HepG2 (cell line): ENCODE results near the gene SRSF6. TPM values are rescaled to one million over a fixed set of nuclear protein-coding genes. Genes with fewer than 3 reads are reported as not detected.

ENCODE experiments used
- ADNP ChIP-seq: sonication (generic); formaldehyde crosslinking; IDR thresholded peaks from 2 replicates; pipeline ENCODE4 v1.4.0; 2020; ENCODE audit warnings: missing genetic modification reagents
- ARNTL ChIP-seq: sonication (generic); formaldehyde crosslinking; IDR thresholded peaks from 2 replicates; pipeline ENCODE4 v1.4.0; 2020; ENCODE audit warnings: mild to moderate bottlenecking, missing genetic modification reagents
- CHCHD3 ChIP-seq: sonication (generic); formaldehyde crosslinking; IDR thresholded peaks from 2 replicates; pipeline ENCODE4 v1.8.0; 2022; ENCODE audit warnings: mild to moderate bottlenecking, missing genetic modification reagents, moderate library complexity
- ETV6 ChIP-seq: sonication (generic); formaldehyde crosslinking; conservative IDR thresholded peaks from 2 replicates; pipeline ENCODE4 v1.4.0; 2020; ENCODE audit warnings: missing genetic modification reagents
- HMG20A ChIP-seq: IDR thresholded peaks from 2 replicates; pipeline ENCODE4 v1.6.1; 2016; ENCODE audit warnings: borderline replicate concordance
- KLF13 ChIP-seq: sonication (generic); formaldehyde crosslinking; IDR thresholded peaks from 2 replicates; pipeline ENCODE4 v1.4.0; 2020; ENCODE audit warnings: mild to moderate bottlenecking, missing genetic modification reagents
- MED13 ChIP-seq: sonication (generic); formaldehyde crosslinking; IDR thresholded peaks from 2 replicates; pipeline ENCODE4 v1.5.0; 2020; ENCODE audit warnings: missing genetic modification reagents
- MIER3 ChIP-seq: IDR thresholded peaks from 2 replicates; pipeline ENCODE4 v1.6.1; 2016; ENCODE audit warnings: missing compliant biosample characterization, borderline replicate concordance
- SMAD3 ChIP-seq: sonication (generic); formaldehyde crosslinking; IDR thresholded peaks from 2 replicates; pipeline ENCODE4 v1.4.0; 2020; ENCODE audit warnings: missing genetic modification reagents
- TAF1 ChIP-seq: sonication (generic); formaldehyde crosslinking; IDR thresholded peaks from 2 replicates; pipeline ENCODE4 v1.4.0; 2020; ENCODE audit warnings: missing genetic modification reagents
- TAF15 ChIP-seq: fragments of 200-400 bp; formaldehyde crosslinking; IDR thresholded peaks from one replicate; pipeline ENCODE4 v1.6.1; 2018; ENCODE audit warnings: mild to moderate bottlenecking, low read depth, low read length; ENCODE audit not compliant: poor library complexity, severe bottlenecking
- TCF7 ChIP-seq: sonication (generic); IDR thresholded peaks from 2 replicates; pipeline ENCODE4 v1.6.1; 2016; ENCODE audit warnings: antibody characterized with exemption, low read depth
- ZBTB43 ChIP-seq: sonication (generic); formaldehyde crosslinking; conservative IDR thresholded peaks from 2 replicates; pipeline ENCODE4 v1.4.0; 2020; ENCODE audit warnings: missing genetic modification reagents
- ZFP1 ChIP-seq: IDR thresholded peaks from 2 replicates; pipeline ENCODE4 v1.6.1; 2016
- ZFP36L1 ChIP-seq: sonication (generic); formaldehyde crosslinking; IDR thresholded peaks from 2 replicates; pipeline ENCODE4 v1.8.0; 2022; ENCODE audit warnings: mild to moderate bottlenecking, missing genetic modification reagents, moderate library complexity
- ZHX1 ChIP-seq: sonication (generic); formaldehyde crosslinking; IDR thresholded peaks from 2 replicates; pipeline ENCODE4 v1.8.1; 2022; ENCODE audit warnings: low read depth, mild to moderate bottlenecking, missing genetic modification reagents
- ZNF24 ChIP-seq: fragments of 450-650 bp; IDR thresholded peaks from 2 replicates; pipeline ENCODE4 v1.6.1; 2017; ENCODE audit warnings: antibody characterized with exemption, mild to moderate bottlenecking
- ZNF343 ChIP-seq: sonication (generic); formaldehyde crosslinking; IDR thresholded peaks from 2 replicates; pipeline ENCODE4 v1.4.0; 2020; ENCODE audit warnings: mild to moderate bottlenecking, missing genetic modification reagents
- ZNF570 ChIP-seq: sonication (generic); formaldehyde crosslinking; IDR thresholded peaks from 2 replicates; pipeline ENCODE4 v1.4.0; 2020; ENCODE audit warnings: mild to moderate bottlenecking, missing genetic modification reagents, borderline replicate concordance
- ZNF678 ChIP-seq: sonication (generic); formaldehyde crosslinking; IDR thresholded peaks from 2 replicates; pipeline ENCODE4 v1.4.0; 2020; ENCODE audit warnings: mild to moderate bottlenecking, missing genetic modification reagents
- ZNF780A ChIP-seq: sonication (generic); formaldehyde crosslinking; IDR thresholded peaks from 2 replicates; pipeline ENCODE4 v1.8.0; 2022; ENCODE audit warnings: mild to moderate bottlenecking, missing genetic modification reagents, moderate library complexity
- ZNF879 ChIP-seq: sonication (generic); formaldehyde crosslinking; IDR thresholded peaks from 2 replicates; pipeline ENCODE4 v1.8.1; 2023; ENCODE audit warnings: missing genetic modification reagents
- polyA plus RNA-seq, 8 experiments: library from polyadenylated mRNA; depleted of rRNA in 3 of 8; stranded (reverse) in 7 of 8; unstranded in 1 of 8; fragments of >200 nt; fragmentation: Illumina TruSeq in 4 of 8; extraction: Trizol in 4 of 8; gene quantifications; 2 replicates each; pipeline versions ENCODE4 v1.2.1 to v1.2.3, GENCODE V29; 2011 to 2016; ENCODE audit warnings: low read depth in 4 of 8, missing spikeins in 1 of 8, mixed read lengths in 1 of 8; ENCODE audit not compliant: insufficient read depth in 1 of 8
- total RNA-seq, 5 experiments: library from RNA; depleted of rRNA; stranded (reverse); fragments of >200 nt; fragmentation: Illumina TruSeq; extraction: Trizol; gene quantifications; 2 replicates each; pipeline ENCODE4 v1.2.3, GENCODE V29; 2016; ENCODE audit warnings: low read depth in 1 of 5

Gene SRSF6
- total and polyA plus RNA-seq, 2 of the 13 experiments (the other 11 are each of a cell fraction or from before 2014, with no cell fraction given), result 156 to 194 TPM

GRCh38 chr20:43457640-43458421, at the start of gene SRSF6 (continued):
- TF ChIP-seq ZNF570 (CRISPR knock-in tag) (peak; percentile 97; the same call in 1 of the 2 replicates), ARNTL (CRISPR knock-in tag) (peak; percentile 72), ZNF343 (CRISPR knock-in tag) (peak; percentile 57), ZFP1 (CRISPR knock-in tag) (no peak), ETV6 (CRISPR knock-in tag) (no peak; the same call in 1 of the 2 replicates), TAF1 (peak; percentile 99), ADNP (no peak), MED13 (peak; percentile 81), ZNF678 (peak; percentile 98; the same call in 1 of the 2 replicates), TCF7 (no peak), ZNF24 (peak; percentile 70; the same call in 1 of the 2 replicates), TAF15 (peak; percentile 71), HMG20A (peak; percentile 34; the same call in 1 of the 2 replicates), KLF13 (0 out of 2 replicates have a peak, but pooled peaks have one; percentile 15), MIER3 (CRISPR knock-in tag) (peak; percentile 61), ZBTB43 (CRISPR knock-in tag) (peak; percentile 83), CHCHD3 (peak; percentile 84; the same call in 1 of the 2 replicates), SMAD3 (CRISPR knock-in tag) (peak; percentile 84; the same call in 1 of the 2 replicates), ZFP36L1 (CRISPR knock-in tag) (peak; percentile 15; the same call in 1 of the 2 replicates), ZNF879 (CRISPR knock-in tag) (no peak), ZNF780A (CRISPR knock-in tag) (peak; percentile 95; the same call in 1 of the 2 replicates), ZHX1 (CRISPR knock-in tag) (peak; percentile 76)
